ENCODE data around the gene COL6A5.
"Not testable (repeated sequence)": the region's sequence is repeated elsewhere in the genome, so short reads cannot be mapped to it uniquely, and the experiment has no call there.

The COL6A5 gene

DNA sequence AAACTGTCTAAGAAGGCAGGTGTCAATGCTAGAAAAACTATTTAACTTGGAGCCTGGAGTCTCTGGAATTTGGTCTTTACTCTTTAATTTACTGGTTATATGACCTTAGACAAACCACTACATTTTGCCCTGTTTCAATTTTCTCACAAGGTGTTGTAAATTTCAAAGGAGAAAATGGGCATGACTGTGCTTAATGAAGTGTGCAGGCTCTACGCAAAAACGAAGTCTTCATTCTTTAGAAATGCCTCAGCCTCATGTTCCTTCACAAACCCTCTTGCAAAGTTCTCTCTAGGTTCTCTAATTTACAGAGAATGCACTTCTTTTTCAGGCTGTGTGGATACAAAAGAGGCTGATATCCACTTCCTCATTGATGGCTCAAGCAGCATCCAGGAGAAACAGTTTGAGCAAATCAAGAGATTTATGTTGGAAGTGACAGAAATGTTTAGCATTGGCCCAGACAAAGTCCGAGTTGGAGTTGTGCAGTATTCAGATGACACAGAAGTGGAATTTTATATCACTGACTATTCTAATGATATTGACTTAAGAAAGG, 39.1 kb downstream of the COL6A5 start:
- no peak for DNase-seq (ENCODE audit: low spot score)

DNA sequence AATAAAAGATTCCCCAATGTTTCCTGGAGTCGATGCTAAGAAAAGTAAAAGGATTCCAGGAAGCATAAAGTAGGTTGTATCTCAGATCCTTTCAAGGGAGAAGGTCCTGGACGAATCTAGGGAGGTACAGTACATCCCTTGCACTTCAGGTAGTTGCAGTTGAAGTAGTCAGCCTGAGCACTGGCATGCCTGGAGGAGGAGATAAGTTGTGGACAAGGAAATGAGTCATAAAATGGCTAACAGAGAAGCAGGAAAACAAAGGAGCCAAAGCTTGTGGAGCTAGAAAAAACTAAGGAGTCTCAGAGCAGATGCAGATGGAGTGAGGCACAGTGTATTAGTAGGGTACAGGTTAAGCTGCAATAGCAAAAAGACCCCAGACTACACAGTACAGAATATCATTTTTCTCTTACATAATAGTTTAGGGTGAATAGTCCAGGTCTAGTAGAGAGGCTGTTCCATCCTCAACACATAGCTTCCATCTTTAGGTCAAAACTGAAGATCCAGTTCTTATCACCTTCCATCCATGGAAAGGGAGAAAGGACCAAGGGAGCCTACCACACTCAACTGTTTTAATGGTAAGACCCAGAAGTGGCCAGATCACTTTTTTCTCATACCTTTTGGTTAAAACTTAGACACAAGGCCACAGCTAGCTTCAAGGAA, 41.3 kb downstream of the COL6A5 start:
- no peak for DNase-seq (ENCODE audit: low spot score)

DNA sequence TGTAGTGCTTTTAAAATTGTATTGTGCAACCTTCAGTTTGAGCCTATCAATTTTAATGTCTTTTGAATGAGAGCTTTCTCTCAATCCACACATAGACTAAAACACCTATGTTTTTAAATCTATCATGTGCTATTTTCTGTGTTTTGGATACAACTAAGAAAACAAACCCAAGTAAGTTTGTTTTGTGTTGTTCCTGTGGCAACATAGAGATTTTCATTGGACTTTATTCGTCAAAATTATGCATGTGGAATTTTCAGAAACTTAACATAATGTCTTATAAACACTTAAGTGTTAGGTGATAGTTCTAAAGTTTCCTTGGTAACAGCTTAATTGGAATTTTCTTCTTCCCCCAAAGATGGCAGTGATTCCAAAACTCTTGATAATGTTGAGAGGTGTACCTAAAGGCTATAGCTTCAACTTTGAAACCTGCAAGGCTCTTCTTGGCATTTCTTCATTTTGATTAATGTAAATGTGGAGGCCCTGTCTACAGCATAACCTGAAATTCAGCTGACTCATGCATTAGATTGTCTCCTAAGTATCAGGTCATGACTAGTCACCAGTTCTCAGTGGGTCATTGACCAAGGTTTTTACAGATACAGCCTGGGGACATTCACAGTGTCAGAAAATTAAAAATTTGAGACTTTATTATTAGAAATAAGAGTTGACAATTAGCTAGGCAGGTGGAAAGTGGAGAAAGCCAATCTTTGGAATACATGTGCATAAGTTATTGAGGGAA, 44.4 kb downstream of the COL6A5 start:
- no peak for DNase-seq (ENCODE audit: low spot score)

DNA sequence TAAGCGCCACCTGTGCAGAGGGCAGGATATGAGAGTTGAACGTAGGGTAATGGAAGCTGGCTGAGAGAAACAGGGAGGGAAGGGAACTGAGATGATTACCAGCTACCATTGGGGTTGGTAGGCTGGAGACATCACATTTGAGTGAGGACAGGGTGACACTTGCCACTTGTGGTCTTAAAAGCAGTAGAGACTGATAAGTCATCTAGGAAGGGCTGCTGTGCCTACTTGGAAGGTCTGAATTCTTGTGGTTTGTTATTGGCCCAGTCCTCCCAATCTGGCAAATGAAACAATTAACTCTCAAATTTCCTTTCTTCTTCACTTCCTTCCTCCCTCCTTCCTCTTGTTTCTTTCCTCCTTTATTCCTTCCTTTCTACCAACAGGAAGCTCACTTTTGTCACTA, 46.8 kb downstream of the COL6A5 start:
- no peak for DNase-seq (ENCODE audit: low spot score)

DNA sequence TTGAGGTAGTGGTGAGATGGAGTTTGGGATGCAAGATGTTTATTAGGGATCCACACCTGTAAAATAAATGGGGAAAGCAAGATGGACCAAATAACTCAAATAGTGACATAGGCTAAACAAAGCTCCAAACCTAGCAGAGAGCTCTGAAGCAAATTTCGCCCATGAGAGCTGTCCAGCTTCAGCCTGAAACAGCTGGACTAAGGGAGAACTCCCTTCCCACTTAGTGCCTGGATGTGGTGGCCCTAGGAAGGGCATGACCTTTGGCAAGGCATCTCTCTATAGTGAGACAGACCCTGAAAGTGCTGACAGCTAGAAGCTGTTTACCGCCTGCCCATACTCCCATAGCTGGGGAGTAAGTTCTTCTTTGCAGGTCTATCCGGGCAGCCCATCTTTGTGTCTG, 48.1 kb downstream of the COL6A5 start:
- no peak for DNase-seq (ENCODE audit: low spot score)

DNA sequence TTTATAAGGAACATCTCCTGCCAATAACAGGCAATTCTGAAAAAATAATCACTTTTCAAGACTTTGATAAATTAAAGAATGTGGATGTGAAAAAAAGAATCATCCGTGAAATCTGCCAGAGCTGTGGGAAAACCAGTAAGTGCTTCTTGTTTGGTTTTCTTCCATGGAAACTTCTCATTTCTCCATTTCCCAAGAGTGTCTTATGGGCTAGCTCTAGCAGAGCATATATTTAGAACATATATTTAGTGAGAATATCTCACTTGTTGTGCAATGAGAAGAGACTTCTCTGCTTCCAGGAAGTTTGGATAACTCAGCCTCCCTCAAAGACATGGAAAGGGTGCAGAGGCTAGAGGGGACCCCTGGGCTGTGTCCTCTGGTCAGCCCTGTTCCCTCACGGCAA, 49.9 kb downstream of the COL6A5 start:
- DNase-seq (ENCODE audit: low spot score), result no peak

DNA sequence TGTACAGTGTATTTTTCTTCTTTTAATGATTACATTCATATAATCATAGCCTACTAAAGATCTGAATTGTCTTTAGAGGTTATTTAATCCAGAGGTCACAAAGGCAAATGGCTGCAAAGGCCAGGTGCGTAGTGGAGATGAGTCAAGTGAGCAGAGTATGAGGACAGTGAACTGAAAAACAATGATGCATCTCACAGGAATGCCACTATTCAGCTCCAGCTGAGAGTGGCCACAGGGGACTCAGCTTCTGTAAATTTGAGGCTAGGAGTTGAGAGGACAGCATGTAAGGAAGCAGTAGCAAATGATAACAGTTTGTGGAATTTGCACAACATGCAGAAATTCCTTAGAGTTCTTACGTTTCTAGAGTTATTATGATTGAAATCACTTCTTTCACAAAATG, 50.4 kb downstream of the COL6A5 start:
- no peak for DNase-seq (ENCODE audit: low spot score)

DNA sequence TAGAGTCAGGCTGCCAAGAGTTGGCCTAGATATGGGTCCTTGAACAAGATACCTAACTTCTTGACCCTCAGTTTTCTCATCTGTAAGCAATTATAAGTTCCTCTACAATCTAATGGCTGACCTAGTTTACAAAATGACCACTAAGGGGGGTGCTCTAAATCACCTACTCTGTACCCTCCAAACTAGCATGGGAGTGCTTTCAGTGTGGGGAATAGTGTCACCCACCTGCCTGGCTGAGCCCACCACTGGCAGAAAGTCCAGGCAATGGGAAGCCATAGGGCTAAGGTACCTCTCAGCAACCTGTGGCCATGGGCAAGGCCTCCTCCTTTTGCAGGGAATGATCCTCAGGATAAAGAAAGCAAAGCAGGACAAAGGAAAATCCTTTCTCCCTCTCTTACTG, 58.9 kb downstream of the COL6A5 start:
- DNase-seq (ENCODE audit: low spot score), result no peak

DNA sequence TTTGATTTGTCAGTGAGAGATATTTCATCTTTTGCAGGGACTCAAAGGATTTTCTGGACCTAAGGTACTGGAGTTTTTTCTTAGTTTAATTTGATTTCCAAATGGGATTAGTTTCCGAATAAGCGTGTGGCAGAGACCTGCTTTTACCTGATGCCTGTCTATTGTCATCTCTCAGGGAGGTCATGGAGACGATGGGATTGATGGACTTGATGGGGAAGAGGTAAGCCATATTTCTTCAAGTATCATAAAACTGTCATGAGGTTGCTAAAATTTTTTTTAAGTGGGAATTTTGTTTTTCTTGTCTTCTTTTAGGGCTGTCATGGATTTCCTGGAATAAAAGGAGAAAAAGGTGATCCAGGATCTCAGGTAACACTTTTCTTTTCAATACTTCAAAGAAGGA, 60.5 kb downstream of the COL6A5 start:
- DNase-seq (ENCODE audit: low spot score), result no peak

DNA sequence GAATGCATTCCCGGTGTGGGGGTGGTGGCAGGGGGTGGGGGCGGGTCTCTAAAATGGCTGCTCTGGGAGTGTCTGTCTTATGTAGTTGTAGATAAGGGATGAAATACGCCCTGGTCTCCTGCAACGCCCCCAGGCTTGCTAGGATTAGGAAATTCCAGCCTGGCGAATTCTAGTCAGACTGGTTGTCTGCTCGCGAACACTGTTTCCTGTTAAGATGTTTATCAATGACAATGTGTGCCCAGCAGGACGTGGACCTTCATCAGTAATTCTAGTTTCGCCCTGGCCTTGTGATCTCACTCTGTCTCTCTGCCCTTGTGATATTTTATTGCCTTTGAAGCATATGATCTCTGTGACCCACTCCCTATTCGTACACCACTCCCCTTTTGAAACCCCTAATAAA, 62.8 kb downstream of the COL6A5 start:
- DNase-seq (ENCODE audit: low spot score), result not testable (repeated sequence)

DNA sequence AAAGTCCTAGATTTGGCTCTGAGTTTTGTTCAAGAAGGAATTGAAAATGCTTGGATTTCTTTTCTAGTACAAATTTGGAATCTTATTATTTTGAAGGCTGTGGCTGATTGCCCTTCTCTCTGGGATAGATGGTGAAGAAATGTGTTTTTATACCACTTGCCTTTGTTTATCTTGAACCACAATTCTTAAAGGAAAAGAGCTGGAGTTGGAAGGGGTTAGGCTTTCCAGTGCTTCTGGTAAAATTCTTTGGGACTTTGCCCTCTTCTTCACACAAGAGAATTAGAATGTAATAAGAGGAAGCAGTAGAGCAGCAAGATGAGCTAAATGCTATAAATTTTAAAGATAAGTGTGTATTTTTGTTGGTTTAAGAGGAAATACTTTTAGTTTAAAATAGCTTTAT, 65.8 kb downstream of the COL6A5 start:
- DNase-seq (ENCODE audit: low spot score), result no peak

DNA sequence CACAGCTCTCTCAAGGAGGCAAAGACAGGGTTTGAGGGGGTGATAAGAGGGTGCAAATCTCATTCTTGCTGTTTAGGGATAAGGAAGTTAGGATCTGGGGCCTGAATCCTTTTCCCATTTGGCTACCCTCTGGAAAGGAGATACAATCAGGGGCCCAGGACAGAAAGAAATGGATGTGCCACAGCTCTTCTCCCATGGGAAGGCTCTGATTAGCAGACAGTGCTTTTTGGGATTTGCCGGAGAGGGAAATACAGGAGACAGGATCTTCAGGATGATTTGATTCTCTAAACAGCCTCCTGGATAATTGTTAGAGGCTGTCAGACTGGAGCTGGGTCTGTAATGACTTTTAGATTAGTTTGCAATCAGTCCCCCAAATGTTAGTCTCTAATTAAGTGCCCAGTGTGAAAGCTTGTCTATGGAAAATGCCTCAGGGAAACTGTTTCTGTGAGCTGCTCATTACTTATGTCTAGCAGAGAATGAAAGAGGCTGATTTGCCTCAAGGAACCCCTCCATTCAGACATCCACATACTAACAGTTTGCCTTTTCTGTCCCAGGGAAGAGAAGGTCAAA, 67.6 kb downstream of the COL6A5 start:
- DNase-seq (ENCODE audit: low spot score), result no peak

DNA sequence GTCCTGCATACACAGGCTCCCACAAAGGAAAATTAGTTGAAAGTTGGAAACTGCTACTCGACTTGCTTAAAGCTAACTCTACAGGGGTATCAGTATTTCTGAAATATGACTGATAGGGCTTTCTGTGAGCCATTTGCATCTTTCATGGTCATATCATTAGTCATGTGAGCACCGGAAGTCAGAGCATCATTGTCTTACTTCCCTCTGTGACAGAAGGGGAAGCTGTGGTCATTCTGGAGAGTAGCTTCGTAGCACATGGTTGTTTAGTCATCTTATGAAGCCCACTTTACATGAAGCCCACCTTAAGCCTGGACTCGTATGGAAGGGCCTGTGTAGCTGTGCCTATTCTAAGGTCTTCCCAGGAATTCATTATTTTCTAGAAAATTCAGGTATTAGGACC, 69.0 kb downstream of the COL6A5 start:
- DNase-seq (ENCODE audit: low spot score), result no peak

DNA sequence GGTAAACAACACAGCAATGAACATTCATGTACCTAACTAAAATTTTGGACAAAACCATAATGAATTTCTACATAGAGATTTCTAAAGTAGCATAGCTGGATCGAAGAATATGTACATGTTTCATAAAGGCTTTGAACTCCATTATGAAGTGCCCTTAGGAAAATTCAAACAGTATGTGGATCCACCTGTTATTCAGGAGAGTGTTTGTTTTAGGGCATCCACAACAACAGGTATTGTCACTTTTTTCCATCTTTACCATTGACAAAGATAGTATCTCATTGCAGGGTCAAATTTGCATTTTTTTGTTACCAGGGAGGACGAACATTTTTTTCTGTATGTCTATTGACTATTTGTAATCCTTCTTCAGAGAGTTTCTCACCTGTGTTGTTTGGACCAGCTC, 75.0 kb downstream of the COL6A5 start:
- DNase-seq (ENCODE audit: low spot score), result no peak

DNA sequence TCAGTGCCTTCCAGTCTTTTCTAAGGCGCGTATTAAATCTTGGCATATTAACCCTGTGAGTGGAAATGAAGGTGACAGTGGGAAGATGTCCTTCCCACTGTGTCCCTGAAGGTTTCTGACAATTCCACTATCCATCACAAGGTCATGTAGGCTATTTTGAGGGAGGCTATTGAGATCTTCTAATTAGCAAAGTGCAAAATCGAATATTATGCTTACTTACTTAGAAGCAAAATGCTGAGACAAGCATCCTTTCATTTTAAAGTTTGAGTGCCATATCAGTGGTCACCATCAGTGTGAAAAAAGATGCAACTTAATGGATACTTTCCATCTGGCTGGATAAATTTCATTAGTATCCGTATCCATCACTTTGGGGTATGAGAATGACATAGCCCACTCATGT, 77.6 kb downstream of the COL6A5 start:
- no peak for DNase-seq (ENCODE audit: low spot score)

DNA sequence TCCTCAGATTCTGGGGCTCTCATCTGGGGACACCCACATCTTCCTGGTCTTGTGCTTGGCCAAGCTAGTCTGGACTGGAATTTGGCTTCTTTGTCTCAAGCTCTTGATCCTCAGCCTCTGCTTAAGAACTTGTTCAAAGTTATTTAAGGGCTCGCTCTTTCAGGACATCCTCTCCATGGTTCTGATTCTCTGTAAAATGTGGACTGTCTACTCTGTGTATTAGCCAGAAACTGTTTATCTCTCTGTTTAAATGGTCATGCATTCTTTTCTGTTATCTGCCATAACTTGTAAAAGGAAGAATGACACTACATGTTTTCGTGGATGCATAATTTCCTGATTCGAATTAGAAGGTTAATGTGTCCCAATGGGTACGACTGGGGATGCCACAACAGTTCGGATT, 79.4 kb downstream of the COL6A5 start:
- no peak for DNase-seq (ENCODE audit: low spot score)

DNA sequence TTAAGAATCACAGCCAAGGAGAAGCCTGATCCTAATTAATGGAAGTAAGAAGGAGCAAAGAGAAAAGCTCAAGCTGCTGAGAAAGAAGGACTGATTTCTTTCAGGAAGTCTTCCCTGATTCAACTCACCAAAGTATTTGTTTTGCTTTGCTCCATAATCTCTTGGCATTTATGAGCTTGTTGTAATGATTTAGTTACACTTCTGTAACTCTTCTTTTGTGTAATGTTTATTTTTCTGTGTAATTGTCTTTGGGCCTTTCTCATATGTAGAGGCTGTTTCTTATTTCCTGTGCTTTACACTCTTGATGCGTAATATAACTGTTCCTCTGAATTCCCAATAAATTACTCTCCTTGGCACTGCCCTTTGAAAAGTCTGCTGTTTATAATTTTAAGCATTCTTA, 80.0 kb downstream of the COL6A5 start:
- no peak for DNase-seq (ENCODE audit: low spot score)

DNA sequence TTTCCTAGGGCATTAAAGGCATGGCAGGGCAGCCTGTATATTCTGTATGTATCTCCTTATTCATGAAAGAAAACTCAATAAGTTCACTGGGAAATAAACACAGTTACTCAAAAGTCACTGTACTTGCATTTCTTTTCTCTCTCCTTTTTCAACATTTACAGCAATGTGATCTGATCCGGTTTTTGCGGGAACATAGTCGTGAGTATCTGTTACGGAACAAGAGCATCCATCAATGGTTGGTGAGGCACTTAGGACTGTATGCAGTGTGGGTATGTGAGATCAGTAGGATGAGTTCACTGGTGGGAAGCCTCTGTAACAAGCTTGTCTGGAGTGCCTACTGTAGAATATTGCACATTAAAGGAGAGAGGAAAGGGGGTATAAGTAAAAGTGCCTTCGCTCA, 80.7 kb downstream of the COL6A5 start:
- DNase-seq (ENCODE audit: low spot score), result no peak

DNA sequence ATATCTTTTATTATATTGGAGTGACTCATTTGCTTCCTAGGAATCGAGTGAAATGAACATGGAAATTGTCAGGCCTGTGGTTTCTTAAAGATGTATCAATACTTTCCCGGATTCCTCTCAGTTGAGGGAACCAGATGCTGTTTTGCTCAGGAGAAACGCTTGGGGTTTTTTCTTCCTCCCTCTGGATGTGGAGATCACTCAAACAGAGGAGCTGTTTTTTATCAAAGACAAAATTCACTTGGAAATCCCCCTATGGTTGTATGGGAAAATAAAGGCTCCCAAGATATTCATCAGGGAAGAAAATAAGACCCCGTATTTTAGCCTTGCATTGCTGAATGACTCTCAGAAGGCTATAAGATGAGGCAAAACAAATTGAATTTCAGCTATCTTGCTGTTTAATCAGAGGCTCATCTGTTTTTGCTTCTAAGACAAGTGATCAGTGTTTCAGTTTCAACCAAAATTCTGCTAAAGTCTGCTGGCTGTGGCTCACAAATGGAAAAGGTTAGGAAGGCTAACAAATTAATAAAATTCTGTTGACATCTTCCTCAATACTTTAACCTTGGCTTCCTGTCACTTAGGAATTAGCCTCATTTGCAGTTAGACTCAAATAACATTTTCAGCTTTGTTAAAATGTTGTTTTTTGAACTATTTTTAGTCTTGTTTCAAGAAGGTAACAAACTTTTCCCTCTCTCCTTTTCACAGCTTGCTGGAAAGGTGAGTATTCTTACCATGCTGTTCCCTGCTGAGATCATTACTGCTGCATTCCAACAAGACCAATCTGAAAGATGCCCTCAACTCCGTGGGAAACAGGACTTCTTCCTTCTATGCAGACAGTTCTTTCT, 83.6 kb downstream of the COL6A5 start:
- no peak for DNase-seq (ENCODE audit: low spot score)

DNA sequence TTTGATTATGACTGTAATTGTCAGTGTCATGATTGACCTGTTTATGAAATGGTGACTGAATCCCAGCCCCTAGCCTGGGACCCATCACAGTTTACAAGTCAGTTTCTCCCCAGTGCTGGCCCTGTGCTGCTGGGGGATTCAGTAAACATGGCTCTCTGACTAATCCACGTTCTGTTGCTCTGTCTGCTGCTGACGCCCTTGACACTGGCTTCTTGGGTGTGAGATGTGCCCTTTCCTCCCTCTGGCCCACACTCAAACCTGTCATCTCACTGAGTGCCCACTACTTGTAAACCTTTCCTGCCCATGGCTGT, 84.2 kb downstream of the COL6A5 start:
- DNase-seq (ENCODE audit: low spot score), result no peak

DNA sequence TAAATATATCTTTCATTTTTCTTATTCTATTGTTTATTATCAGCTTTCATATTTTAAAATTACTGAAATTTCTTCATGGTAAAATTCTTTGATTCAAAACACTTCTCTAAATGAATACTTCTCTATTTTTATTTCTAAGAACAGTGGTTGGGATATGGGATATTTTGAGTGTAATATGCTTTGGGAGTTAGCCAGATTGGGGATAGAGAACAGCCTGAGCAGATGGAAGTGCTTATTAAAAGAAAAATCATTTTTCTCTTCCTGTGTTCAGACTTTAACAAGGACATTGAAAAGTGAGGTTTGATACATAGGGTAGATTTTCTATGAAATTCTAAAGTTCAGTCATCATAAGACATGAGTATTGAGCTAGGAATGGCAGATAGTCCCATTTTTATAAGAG, 84.8 kb downstream of the COL6A5 start:
- no peak for DNase-seq (ENCODE audit: low spot score)

DNA sequence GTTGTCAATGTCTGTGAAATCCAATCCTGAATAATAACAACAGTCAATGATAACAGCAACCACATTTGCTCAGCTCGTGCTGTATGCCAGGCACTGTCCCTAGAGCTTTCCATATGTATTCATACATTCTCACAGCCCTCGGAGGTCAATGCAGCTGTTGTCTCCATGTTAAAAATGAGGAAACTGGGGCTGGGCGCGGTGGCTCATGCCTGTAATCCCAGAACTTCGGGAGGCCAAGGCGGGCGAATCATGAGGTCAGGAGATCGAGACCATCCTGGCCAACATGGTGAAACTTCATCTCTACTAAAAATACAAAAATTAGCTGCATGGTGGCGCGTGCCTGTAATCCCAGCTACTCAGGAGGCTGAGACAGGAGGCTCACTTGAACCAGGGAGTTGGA, 86.6 kb downstream of the COL6A5 start:
- not testable (repeated sequence) for DNase-seq (ENCODE audit: low spot score)

DNA sequence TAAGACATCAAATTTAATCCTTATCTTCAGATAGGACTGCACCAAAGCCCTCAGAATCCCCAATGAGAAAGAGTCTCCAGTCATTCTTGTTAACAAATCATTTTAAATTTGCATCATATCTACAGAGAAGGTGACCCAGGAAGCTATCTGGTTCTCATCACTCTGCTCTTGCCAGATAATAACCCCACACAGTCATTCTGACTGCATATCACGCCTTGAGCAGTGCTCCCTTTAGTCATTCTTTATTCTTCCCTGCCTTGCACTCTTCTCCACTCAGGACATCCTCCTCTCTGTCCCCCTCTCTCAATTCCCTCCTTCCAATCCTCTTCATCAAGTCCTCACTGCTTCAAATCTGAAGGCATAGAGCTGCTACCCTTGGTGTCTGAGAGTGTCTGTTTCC, 87.8 kb downstream of the COL6A5 start:
- DNase-seq (ENCODE audit: low spot score), result no peak

Data from D341Med (cell line).